ENCODE results near the gene HSFX2.
"Not testable (repeated sequence)": the region's sequence is repeated elsewhere in the genome, so short reads cannot be mapped to it uniquely, and the experiment has no call there.

HSFX2 gene

DNA sequence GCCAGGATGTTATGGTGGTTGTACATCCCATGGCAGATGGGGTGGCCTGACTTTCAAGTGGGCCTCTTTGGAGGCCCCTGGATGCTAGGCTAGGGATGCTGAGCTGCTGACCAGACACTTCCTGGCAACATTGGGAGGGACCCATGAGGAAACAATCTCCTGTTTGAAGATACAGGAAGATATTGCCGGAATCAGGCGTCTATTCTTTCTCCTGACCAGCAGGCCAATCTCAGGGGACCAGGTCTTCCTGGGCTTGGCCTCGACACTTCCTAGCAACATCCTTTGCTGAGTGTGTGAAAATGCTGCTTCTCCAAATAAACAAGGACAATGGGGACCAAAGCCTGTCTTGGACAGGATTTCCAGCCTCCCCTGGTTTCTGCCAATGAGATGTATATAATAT, 47.3 kb downstream of the HSFX2 start:
- intact Hi-C loops (cut with DNase I); DNase-seq: not testable (repeated sequence)

- DNase-seq; intact Hi-C loops (cut with DNase I): not testable (repeated sequence)
These were observed 48.2 kb downstream of the HSFX2 start for GRCh38 chrX:149546962-149547361.

DNA sequence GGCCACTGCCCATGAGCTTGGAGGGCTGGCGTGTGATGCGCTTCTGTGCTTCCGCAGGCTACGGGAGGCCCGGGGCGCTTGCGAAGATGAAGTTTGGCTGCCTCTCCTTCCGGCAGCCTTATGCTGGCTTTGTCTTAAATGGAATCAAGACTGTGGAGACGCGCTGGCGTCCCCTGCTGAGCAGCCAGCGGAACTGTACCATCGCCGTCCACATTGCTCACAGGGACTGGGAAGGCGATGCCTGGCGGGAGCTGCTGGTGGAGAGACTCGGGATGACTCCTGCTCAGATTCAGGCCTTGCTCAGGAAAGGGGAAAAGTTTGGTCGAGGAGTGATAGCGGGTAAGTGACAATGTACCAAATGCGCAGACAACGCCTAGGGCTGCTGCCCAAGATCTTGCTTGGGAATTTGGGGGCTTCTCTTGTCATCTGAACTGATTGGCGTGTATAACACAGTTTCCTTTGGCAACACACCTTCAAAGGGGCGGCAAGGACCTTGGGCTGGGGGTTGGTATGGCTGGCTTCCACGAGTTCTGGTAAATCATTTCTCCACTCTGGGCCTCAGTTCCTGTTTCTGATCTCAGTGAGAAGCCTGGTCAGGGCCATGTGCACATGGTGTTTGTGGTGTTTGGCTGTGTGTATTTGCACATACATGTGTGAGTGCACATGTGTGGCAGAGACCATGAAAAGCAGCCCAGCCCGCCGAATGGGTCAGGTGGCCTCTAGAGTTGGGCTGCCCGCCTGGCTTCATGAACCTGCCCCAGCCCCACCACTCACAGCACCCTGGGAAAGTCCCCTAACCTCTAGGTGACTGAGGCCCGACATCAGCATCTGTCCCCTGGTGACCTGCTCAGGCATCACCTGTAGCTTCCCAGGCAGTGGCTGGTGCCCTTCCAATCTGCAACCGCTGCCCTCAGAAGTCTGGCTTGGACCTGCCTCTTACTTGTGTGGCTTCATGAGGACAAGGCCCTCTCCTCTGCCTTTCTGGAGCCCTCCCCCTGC, 49.3 kb downstream of the HSFX2 start:
- intact Hi-C loops (cut with DNase I) = not testable (repeated sequence)
- DNase-seq = peak in 4 of 42 donors; percentile 3 to 36 (median 14)

All from head of caudate nucleus (tissue), 42 donors.